HG03571 (cell line): Measurements from ENCODE around the gene CCDC85C.

Source experiments
- ATAC-seq: cut with Tn5 transposase; IDR thresholded peaks from one replicate; pipeline ENCODE4 v1.9.1; 2021; ENCODE audit not compliant: unreplicated experiment

Gene CCDC85C

GRCh38 chr14:99590746-99591555 is 13.1 kb downstream of the CCDC85C start:
- no peak for ATAC-seq

- no peak for ATAC-seq
Measured at GRCh38 chr14:99589651-99590530, 14.1 kb downstream of the CCDC85C start.

GRCh38 chr14:99589031-99589441 is 15.0 kb downstream of the CCDC85C start:
- ATAC-seq = no peak

GRCh38 chr14:99587460-99588278 is 16.3 kb downstream of the CCDC85C start:
- no peak for ATAC-seq

GRCh38 chr14:99586761-99587459 is 17.1 kb downstream of the CCDC85C start:
- no peak for ATAC-seq

GRCh38 chr14:99586054-99586760 is 17.8 kb downstream of the CCDC85C start:
- ATAC-seq = no peak

GRCh38 chr14:99584823-99585222 is 19.2 kb downstream of the CCDC85C start:
- ATAC-seq = no peak

GRCh38 chr14:99581938-99582337 is 22.1 kb downstream of the CCDC85C start:
- no peak for ATAC-seq

- no peak for ATAC-seq
Measured at GRCh38 chr14:99581374-99581773, 22.6 kb downstream of the CCDC85C start.

GRCh38 chr14:99579903-99580571 is 24.0 kb downstream of the CCDC85C start:
- no peak for ATAC-seq

GRCh38 chr14:99579120-99579836 is 24.7 kb downstream of the CCDC85C start:
- ATAC-seq = no peak

- no peak for ATAC-seq
Measured at GRCh38 chr14:99578541-99579101, 25.4 kb downstream of the CCDC85C start.

GRCh38 chr14:99576761-99577705 is 27.0 kb downstream of the CCDC85C start:
- no peak for ATAC-seq

GRCh38 chr14:99576304-99576703 is 27.7 kb downstream of the CCDC85C start:
- no peak for ATAC-seq

GRCh38 chr14:99575043-99576023 is 28.7 kb downstream of the CCDC85C start:
- ATAC-seq = no peak
